ENCODE measurements around the gene UBE2R2.

Gene UBE2R2

DNA sequence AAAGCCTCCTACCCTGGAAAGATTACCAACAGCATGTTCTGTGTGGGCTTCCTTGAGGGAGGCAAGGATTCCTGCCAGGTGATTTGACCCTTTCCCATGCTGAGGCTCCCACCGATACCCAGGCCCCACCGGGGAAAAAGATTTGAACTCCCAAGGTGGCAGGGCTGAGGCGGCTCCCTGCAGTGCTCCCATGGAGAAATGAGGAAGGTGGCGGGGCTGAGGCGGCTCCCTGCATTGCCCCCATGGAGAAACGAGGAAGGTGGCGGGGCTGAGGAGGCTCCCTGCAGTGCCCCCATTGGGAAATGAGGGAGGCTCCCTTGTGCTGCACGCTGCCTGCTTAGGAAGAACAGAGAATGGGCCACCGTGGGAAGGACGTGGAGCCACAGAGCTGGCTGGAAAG, 18.4 kb upstream of the UBE2R2 start:
- TF ChIP-seq, protein P1, sequence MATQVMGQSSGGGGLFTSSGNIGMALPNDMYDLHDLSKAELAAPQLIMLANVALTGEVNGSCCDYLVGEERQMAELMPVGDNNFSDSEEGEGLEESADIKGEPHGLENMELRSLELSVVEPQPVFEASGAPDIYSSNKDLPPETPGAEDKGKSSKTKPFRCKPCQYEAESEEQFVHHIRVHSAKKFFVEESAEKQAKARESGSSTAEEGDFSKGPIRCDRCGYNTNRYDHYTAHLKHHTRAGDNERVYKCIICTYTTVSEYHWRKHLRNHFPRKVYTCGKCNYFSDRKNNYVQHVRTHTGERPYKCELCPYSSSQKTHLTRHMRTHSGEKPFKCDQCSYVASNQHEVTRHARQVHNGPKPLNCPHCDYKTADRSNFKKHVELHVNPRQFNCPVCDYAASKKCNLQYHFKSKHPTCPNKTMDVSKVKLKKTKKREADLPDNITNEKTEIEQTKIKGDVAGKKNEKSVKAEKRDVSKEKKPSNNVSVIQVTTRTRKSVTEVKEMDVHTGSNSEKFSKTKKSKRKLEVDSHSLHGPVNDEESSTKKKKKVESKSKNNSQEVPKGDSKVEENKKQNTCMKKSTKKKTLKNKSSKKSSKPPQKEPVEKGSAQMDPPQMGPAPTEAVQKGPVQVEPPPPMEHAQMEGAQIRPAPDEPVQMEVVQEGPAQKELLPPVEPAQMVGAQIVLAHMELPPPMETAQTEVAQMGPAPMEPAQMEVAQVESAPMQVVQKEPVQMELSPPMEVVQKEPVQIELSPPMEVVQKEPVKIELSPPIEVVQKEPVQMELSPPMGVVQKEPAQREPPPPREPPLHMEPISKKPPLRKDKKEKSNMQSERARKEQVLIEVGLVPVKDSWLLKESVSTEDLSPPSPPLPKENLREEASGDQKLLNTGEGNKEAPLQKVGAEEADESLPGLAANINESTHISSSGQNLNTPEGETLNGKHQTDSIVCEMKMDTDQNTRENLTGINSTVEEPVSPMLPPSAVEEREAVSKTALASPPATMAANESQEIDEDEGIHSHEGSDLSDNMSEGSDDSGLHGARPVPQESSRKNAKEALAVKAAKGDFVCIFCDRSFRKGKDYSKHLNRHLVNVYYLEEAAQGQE (IDR thresholded peaks at IDR 0.05; ENCODE audit: insufficient read depth in 1 of 2, low read depth in 2 of 2, low read length in 2 of 2): no peak

DNA sequence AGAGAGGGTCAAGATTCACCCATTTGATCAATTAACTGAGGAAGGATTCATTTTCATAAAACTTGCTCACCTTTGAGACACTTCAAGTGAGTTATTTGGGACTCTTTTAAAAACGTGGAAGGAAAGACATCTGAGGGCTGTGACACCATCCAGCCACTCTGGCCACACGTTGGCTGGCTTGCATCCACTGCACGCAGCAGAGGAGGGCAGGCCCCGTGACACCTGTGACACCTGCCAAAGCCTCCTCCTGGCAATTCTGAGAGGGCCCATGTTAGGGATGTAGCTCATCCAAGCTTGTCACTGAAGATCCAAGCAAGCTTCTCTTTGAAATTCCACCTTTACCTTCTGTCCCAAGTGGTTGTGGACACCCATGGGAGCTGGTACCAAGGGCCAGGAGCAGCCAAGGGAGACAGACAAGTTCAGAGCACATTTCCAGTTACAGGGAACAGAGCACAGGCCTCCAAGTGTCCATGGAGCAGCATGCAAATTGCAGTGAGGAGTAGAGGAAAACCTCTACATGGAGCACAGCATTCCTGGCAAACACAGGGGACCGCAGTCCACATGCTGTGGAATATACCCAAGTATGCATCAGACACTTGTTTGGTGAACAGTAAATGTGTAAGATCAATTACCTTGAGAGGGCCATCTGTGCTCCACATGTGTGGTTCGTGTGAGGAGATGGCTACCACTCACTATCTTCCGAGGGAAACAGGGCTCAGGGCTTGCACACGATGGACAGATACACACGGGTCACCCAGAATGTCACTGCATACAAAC, 16.8 kb upstream of the UBE2R2 start:
- TF ChIP-seq, protein P1 (IDR thresholded peaks at IDR 0.05; ENCODE audit: insufficient read depth in 1 of 2, low read depth in 2 of 2, low read length in 2 of 2): no peak
- TF ChIP-seq SIN3A (IDR thresholded peaks at IDR 0.05; ENCODE audit: borderline replicate concordance, insufficient read depth, low read length): no peak
- TF ChIP-seq TAF1 (IDR thresholded peaks at IDR 0.05; ENCODE audit: borderline replicate concordance, insufficient read depth, low read length): no peak
- TF ChIP-seq POLR2AphosphoS5 (IDR thresholded peaks at IDR 0.05; ENCODE audit: low read depth, low read length): no peak
- no peak for TF ChIP-seq FOXP2 (optimal IDR thresholded peaks at IDR 0.05; ENCODE audit: borderline replicate concordance, extremely low read depth, extremely low read length, insufficient read depth)

DNA sequence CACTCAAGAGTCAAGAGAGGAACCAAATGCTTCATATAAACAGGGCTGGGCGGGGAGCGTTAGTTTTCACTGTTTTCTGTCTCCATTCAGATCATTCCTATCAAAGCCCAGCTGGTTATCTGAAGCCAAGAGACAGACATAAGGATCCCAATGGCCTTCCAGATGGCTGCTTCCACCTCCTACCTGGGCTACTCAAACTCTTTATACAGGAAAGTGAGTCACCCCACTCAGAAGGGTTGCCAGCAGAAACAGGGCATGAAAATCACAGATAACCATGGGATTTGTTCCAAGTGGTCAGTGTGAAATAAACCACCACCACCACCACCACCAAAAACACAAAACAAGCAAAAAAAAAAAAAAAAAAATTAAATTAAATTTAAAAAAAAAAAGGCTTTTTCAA, 16.1 kb upstream of the UBE2R2 start:
- TF ChIP-seq POLR2AphosphoS5 (IDR thresholded peaks at IDR 0.05; ENCODE audit: low read depth, low read length) (no peak), SIN3A (IDR thresholded peaks at IDR 0.05; ENCODE audit: borderline replicate concordance, insufficient read depth, low read length) (no peak), TAF1 (IDR thresholded peaks at IDR 0.05; ENCODE audit: borderline replicate concordance, insufficient read depth, low read length) (no peak), FOXP2 (optimal IDR thresholded peaks at IDR 0.05; ENCODE audit: borderline replicate concordance, extremely low read depth, extremely low read length, insufficient read depth) (no peak)
- TF ChIP-seq, protein P1 (IDR thresholded peaks at IDR 0.05; ENCODE audit: insufficient read depth in 1 of 2, low read depth in 2 of 2, low read length in 2 of 2): no peak

DNA sequence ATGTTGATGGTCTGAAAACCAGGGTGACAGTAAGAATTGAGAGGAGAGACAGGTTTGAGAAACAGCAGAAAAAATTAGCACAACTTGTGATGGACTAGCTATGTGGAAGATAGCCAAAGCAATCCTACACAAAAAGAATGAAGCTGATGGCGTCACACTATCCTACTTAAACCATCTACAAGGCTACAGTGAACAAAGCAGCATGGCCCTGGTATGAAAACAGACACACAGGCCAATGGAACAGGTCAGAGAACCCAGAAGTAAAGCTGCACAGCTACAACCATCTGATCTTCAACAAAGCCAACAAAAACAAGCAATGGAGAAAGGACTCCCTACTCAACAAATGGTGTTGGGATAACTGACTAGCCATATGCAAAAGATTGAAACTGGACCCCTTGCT, 7.5 kb upstream of the UBE2R2 start:
- TF ChIP-seq POLR2AphosphoS5 (IDR thresholded peaks at IDR 0.05; ENCODE audit: low read depth, low read length): no peak
- TF ChIP-seq TAF1 (IDR thresholded peaks at IDR 0.05; ENCODE audit: borderline replicate concordance, insufficient read depth, low read length): no peak
- TF ChIP-seq FOXP2 (optimal IDR thresholded peaks at IDR 0.05; ENCODE audit: borderline replicate concordance, extremely low read depth, extremely low read length, insufficient read depth): no peak
- no peak for TF ChIP-seq SIN3A (IDR thresholded peaks at IDR 0.05; ENCODE audit: borderline replicate concordance, insufficient read depth, low read length)
- TF ChIP-seq, protein P1 (IDR thresholded peaks at IDR 0.05; ENCODE audit: insufficient read depth in 1 of 2, low read depth in 2 of 2, low read length in 2 of 2): no peak
